Stimulated activated CD8-positive, alpha-beta memory T cell treated with anti-CD3 and anti-CD28 coated beads, Interleukin-2, amount 100 ng/mL, for 48 hours (primary cell): ENCODE results near the gene TF.
"Not testable (repeated sequence)": the region's sequence is repeated elsewhere in the genome, so short reads cannot be mapped to it uniquely, and the experiment has no call there.

Experiments used
- DNase-seq, 2 donors: peaks; one replicate each; pipeline ENCODE4 v3.0.0-alpha.2; 2020; ENCODE audit warnings: low read depth in 2 of 2

Gene TF

DNA sequence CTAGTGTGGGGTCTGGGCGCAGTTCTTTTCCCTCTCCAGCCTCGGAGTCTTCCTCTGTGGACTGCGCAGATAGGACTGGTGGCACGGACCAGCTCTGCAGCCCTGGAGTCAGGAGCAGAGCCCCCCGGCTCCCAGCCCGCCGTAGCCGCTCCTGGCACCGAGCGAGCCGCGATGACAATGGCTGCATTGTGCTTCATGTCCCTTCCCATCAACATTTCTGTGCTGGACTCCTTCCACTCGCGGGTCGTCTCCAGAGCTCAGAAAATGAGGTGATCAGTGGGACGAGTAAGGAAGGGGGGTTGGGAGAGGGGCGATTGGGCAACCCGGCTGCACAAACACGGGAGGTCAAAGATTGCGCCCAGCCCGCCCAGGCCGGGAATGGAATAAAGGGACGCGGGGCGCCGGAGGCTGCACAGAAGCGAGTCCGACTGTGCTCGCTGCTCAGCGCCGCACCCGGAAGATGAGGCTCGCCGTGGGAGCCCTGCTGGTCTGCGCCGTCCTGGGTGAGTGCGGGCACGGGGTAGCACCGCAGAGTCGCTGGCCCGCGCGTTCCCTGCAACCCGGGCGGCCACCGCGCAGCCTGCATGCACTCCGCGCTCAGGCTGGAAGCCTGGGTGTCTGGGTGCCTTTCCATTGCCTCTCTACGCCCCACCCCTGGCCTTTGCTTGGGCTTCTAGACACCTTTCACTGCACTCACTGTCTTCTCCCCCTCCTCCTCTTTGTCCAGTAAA lies at the start of gene TF:
Gene TF, plus strand, starts transcription at position 413 of the 731 bp plus-strand sequence. Its CDS starts 48 bp downstream, at position 461.
- DNase-seq = no peak

DNA sequence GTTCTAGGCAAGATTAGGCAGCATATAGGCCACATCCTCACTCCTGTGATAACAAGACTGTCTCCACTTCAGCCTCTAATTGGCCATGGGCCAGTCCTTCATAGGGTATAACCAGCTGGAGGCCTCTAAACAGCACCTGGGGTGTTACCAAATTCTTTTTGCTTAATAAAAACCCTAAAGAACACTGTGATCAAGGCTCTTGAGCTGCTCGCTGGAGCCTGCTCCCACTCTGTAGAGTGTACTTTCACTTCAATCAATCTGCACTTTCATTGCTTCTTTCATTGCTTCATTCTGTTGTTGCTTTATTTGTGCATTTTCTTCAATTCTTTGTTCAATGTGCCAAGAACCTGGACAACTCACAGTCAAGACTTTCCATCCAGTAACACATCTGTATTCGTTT lies 48.2 kb upstream of the TF start:
- DNase-seq = no peak

DNA sequence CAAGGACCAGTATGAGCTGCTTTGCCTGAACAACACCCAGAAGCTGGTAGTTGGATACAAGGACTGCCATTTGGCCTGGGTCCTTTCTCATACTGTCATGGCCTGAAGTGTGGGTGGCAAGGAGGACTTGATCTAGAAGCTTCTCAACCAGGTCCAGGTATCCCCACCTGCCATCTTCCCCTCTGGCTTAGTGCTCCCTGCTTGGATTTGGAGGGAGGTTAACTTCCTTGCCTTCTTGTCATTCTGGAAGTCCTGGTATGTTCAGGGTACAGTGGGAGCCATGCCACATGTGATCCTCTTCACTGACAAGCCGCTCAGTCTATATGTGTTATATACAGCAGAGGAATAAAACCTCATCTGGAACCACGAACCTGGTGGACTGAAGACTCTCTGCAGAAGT lies 46.7 kb upstream of the TF start:
- no peak for DNase-seq

DNA sequence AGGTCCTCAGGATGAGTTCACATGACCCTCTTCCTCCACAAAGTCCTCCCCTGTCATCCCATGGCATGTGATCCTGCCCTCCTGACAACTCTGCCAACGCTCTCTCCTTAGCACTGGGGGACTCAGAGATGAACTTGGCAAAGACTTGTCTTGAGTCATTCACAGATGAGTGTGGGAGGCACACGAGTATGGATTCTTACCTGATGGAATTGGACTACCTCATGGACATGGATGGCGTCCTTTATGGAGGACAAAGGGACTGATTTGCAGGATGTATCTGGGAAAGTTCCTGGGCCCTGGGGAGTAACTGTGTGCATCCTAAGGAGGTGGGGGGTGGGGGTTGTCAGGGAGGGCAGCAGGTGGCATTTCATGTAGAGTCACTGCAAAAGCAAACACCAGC lies 46.3 kb upstream of the TF start:
- DNase-seq = no peak

DNA sequence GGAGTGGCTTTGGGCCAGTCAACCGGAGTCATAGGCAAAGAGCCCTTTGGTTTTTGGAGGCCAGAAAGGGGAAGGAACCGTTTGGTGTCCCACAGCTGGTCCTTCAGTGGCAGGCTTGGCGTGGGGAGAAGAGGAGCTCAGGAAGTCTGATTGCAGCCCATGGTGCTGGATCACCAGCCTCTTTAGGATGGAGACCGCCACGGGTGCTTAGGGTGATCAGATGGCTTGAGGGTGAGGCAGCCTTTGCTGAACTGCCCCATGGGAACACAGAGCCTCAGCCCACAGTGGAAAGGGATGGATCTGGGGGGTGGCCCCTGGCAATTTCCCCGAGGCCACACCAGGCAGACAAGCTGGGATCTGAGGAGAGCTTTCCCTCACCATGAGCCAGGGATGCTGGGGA lies 45.8 kb upstream of the TF start:
- DNase-seq = no peak

DNA sequence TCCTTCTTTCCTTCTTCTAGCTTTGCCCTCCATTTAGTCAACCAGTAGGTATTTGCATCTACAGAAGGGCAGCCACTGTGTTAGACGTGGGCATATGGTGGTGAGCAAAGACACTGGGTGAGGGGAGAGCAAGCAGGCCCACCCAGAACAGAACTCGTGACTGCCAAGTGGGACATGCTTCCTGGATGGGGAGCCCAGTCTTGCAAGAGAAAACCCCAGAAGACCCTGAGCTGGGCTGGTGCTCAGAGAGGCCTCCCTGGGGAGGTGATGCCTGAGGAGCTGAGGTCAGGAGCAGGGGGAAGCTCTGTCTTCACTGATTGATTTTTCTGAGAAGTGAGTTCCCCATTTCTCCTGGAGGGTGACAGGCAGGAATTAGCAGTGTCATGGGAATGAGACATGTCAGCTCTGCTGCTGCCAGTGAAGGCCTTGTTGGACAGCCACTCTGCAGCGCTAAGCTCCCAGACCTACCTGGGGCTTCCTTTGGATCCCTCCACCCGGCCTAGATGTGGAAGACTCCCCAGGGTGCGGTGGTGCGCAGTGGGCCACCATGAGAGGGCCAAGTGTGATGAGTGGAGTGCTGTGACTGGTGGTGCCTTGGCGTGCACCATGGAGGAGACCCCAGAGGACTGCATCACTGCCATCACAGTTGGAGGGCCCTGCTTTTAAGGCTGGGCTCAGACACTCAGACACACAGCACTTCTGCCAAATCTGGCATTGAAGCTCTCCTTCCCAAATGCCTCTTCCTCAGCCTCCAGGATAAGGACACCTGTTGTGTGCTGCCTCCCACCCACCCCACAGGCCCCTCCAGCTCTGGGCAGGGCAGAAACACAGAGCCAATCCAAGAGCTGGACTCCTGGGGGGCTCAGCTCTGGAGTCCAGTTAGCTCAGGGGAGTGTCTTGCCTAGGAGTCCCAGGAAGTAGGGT lies 44.5 kb upstream of the TF start:
- no peak for DNase-seq

DNA sequence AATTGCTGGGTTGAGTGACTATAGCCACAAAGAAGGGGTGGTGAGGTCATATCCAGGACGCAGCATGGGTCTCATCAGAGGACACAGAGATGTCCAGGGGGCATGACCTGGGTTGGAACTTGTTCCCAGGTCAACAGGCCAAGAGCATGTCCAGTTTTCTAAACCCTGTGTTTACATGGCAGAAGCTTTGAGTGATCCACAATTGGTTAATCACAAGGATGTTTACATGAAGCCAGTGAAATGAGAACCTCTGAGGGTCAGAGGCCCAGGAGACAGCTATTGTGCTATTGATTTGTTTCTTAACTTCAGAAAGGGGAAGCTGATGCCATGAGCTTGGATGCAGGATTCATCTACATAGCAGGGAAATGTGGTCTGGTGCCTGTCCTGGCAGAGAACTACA lies 42.3 kb upstream of the TF start:
- no peak for DNase-seq

DNA sequence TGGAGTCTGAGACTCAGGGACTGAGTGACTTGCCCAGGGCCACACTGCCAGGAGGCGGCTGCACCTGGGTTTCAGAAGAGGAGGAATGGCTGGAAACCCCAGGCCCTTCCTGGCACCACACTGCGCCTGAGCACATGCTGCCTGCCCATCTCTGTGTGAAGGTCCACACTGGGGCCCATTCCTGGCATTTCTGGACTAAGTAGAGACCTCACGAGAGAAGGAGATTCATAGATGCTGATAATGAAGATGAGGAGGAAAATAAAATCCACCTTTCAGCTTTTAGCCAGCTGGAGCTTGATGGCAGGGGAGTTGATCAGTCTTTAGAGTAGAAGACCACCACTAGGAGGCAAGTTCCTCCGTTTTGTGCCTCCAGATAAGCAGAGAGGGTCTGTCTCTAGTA lies 40.2 kb upstream of the TF start:
- no peak for DNase-seq

DNA sequence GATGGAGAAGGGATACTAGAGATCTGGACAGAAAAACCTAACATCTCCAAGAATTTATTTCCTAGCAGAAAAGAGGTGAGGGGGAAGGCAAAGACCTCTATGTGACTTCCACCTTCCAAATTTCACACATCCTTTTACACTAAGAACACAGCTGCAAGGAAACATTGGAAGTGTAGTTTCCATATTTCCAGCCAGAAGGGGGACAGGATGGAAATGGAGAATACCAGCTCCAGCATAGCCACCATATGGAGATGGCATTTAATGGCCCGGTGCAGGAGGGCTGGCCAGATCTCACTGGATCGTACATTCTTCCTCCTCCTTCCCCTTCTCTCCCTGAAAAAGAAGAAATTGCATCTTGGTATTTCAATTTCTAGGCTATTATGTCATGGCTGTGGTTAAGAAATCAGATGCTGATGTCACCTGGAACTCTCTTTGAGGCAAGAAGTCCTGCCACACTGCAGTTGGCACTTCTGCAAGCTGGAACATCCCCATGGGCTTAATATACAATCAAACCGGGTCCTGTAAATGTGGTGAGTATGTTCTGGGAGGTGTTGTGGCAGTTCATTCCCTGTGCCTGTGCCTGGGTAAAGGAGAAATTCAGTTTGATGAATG lies 36.9 kb upstream of the TF start:
- no peak for DNase-seq

DNA sequence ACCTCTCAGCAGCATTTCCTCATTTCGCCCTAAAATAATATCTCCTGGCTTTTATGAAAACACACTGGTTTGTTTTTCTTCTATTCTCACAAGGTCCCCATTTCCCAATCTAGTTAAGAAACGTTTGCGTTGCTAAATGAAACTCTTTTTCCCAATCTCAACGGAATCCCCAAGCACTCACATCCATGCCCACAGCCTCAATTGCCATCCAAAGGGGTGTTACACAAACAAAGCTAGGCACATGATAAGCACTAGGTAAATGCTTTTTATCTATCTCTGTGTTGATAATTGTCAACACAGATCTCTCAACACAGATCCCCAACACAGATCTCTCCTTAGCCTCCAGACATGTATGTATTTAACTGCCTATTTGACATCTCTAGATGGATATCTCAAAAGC lies 35.2 kb upstream of the TF start:
- no peak for DNase-seq

DNA sequence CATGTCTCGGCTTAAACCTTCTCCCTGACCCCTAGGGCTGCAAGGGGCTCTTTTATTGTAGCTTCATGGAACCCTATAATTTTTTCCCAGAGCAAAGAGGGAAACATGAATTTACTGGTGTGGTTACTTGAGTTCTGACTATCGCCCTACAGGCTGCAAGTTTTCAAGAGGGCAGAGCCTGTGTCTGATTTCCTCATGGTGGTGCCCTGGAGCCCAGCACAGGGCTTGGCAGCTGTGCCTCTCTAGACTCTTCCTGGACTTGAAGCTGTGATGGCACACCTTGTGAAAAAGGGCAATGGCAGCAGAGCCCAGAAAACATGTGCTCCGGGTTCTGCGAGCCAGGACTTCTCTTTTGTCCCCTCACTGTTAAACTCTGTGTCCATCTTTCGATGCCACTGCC lies 34.2 kb upstream of the TF start:
- DNase-seq = no peak

DNA sequence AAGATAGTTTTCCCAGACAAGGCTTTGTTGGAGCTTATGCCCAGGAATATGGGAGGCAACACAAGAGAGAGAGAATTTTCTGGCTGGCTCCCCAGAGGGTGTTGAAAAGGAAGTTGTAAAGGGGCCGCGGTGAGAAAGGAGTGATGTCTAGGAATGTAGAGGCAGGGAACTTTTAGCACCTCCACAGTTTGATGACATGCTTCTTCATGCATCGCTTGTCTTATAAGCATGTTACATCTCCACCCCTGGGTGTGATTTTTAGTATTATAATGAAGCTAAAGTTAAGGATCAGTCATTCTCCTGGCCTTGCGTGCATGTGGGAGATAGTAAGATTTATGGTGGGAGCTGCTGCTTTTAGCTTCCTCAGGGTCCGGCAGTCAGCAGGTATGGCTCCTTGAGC lies 32.8 kb upstream of the TF start:
- no peak for DNase-seq

DNA sequence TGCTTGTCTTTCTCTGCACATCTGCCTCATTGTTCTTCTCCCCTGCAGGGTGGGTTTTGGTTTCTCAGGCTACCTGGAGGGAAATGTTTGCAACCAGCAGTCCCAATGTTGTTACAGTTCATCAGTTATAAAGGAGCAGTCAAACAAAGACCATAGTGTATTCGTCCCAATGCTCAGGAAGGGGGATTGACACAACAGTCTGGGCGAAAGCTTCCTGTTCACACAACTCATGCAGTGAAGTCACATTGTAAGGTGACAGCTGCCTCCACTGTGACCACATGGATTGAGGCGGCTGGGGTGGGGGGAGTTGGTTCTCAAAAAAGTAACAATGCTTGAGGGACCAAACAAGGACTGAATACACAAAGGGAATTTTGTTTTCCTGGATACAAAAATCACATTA lies 28.8 kb upstream of the TF start:
- no peak for DNase-seq

DNA sequence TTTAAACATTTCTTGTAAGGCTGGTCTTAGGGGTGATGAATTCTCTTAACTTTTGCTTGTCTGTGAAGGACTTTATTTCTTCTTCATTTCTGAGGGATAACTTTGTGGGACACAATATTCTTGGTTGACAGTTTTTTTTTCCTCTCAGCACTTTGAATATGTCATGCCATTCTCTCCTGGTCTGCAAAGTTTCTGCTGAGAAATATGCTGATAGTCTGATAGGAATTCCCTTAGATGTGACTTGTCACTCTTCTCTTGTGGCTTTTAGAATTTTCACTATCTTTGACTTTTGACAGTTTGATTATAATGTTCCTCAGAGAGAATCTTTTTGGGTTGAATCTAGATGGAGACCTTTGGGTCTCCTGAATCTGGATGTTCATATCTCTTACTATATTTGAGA lies 23.3 kb upstream of the TF start:
- no peak for DNase-seq

DNA sequence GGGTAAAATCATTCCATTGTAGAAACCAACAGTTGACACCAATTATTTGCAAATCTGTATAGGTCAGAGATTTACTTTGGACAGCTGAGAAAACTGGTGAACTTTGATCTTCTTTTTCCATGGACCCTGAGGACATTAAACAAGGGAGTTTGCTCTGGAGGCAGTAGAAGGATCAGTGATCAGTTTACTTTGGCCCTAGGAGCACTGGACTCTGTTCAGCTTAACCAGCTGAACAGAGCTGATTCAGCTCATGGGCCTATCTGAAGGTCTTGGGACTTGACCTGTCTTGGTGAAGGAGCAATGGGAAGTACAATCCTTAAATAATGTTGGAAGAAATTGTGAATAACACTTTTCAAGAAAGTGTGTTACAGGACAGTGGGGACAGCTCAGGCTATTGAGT lies 15.2 kb upstream of the TF start:
- DNase-seq = no peak

DNA sequence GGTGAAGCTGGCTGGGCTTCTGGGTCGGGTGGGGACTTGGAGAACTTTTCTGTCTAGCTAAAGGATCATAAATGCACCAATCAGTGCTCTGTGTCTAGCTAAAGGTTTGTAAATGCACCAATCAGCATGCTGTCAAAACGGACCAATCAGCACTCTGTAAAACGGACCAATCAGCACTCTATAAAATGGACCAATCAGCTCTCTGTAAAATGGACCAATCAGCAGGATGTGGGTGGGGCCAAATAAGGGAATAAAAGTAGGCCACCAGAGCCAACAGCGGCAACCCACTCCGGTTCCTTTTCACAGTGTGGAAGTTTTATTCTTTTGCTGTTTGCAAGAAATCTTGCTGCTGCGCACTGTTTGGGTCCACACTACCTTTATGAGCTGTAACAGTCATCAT lies 14.0 kb upstream of the TF start:
- DNase-seq = not testable (repeated sequence)

DNA sequence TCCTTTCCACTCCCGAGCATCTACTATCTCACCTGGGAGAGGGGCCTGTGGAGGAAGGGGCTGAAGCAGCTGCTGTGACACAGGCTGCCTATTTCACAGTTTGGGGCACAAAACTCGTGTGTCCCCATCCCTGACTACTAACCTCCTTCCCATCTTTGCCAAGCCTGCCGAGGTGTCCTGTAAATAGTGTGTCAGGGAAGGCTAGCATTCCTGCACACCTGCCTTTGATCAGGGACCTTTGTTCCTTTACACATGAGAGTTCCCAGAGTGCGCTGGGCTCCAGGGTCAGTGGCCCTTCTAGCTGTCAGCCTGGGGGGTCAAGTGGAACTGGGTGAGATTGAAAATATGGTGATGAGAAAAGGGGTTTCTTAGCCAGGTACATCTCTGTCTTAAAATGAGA lies 13.0 kb upstream of the TF start:
- no peak for DNase-seq

DNA sequence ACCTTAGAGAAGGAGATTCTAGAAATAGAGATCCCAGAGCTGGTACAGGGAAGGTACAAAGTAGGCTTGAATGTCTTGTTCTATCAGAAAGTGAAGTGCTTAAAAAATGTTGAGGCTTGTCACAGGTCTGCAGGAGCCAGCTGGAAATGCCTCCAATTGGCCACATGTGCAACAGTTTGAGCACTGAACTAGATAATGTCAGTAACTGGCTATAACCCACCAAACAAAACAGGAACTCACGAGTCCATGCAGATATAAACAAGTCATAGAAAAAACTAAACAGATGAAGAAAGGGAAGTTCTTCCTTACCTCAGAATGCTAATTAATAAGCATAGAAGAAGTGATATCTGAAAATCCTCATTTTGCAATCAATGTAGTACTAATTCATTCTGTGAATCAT lies 11.9 kb upstream of the TF start:
- DNase-seq = no peak

DNA sequence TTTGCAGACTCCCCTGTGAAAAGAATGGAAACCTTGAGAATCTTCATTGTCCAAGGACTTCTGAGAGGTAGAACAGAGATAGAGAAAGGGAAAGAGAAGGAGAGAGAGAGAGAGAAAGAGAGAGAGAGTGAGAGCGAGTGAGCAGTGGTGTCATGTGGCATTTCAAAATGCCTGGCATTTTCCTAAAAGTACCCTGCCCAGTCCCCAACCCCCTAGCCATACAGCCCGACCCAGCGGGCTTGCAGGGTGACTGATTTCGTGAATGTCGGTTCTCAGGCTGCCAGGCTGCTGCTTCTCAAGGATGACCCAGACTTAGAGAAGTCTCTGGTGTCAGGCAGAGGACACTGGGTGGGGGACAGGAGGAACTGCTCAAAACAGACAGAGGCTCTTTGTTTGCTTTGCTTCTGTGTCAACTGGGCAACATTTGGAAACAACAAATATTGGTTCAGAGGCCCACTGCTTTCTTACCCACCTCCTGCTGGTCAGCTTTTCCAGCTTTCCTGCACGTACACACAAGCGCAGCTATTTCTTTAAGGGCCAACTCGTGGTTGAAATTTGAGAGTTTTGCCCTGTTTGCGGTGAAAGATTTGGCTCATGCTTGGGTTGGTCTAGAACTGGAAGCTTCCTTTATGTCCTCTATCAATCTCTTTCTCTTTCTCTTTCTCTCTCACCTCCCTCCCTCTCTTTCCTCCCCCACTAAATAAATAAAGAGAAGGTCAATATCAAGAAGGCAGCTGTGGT lies 3.7 kb upstream of the TF start:
- DNase-seq = no peak

DNA sequence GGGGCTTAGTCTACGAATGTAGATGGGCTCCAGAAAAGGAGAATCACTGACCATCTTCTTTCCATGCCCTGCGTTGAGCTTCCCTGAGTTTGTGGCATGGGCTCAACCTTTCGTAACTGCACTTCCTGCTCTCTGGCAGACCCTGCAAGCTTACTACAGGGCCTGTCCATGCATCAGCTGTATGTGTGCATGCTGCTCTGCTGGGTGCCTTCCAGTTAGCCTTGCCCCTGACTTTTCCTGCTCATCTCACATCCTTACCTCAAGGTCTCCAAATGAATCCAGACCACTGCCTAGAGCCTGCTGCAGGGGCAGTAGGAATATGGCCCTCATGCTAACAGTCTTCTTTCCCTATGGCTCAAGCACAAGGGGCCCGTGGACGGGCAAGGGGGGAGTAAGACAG lies 2.0 kb upstream of the TF start:
- DNase-seq = no peak

DNA sequence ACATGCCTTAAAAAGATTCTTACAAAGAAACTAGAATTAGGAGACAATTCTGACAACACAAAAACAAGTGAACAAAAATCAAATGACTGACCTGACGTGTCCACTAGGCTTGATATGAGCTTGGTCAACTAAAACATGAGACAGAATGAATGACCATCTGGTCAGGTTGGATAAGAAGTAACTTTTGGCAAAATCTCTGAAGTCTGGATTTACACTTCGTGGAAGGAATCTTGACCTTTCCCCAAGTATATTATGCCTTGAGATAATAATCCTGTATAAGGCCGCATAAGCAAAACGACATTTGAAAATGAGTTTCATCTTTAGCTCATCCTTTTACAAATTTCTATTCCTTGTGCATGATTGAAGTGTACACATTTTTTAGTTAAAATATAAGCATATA lies 1.1 kb upstream of the TF start:
- no peak for DNase-seq

DNA sequence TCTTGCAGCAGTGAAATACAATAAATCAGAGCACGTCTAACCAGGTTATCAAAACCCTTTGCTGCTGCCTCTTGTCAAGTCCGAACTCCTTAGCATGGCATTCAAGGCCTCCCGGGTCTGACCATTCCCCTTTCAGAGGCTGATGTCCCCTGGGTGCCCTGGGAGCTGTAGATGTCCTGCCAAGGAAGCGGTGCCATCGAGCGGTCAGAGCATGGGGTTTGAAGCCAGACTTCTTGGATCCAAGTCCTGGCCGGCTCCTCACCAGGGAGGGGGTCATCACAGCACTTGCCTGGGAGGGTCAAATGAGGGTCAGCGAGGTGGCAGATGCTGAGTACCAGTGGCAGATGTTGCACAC lies 496 bp downstream of the TF start:
- no peak for DNase-seq
